Neural cell (in vitro differentiated cells): ENCODE data around the gene MKRN2OS. TPM values are rescaled to one million over a fixed set of nuclear protein-coding genes. Genes with fewer than 3 reads are reported as not detected.

Source experiments
- H2AFZ ChIP-seq: fragments of 200-600, 300-800 bp; sonication (generic), shearing (Covaris generic); 2 replicates; pipeline ENCODE4 v1.6.0; 2014; ENCODE audit warnings: low read depth, mild to moderate bottlenecking, antibody characterized with exemption, low read length, moderate library complexity
- H3F3A ChIP-seq: fragments of 200-600 bp; shearing (Covaris generic); 2 replicates; pipeline ENCODE4 v1.6.1; 2016; ENCODE audit warnings: mild to moderate bottlenecking, moderate library complexity, mixed read lengths, antibody characterized with exemption, low read length; ENCODE audit not compliant: insufficient read depth, poor library complexity, severe bottlenecking
- H3K27ac ChIP-seq: fragments of 200-600, 300-800 bp; sonication (generic), shearing (Covaris generic); 2 replicates; pipeline ENCODE4 v1.5.1; 2014; ENCODE audit warnings: mild to moderate bottlenecking, low read length, moderate library complexity
- H3K27me3 ChIP-seq: fragments of 300-800, 200-600 bp; sonication (generic), shearing (Covaris generic); 2 replicates; pipeline ENCODE4 v1.6.0; 2014; ENCODE audit warnings: mild to moderate bottlenecking, low read depth, low read length, moderate library complexity; ENCODE audit not compliant: insufficient read depth
- H3K36me3 ChIP-seq: fragments of 300-800, 200-600 bp; sonication (generic), shearing (Covaris generic); 2 replicates; pipeline ENCODE4 v1.5.1; 2014; ENCODE audit warnings: mild to moderate bottlenecking, antibody characterized with exemption, low read length, moderate library complexity; ENCODE audit not compliant: insufficient read depth
- H3K4me2 ChIP-seq: fragments of 300-800, 200-600 bp; sonication (generic), shearing (Covaris generic); 2 replicates; pipeline ENCODE4 v1.6.0; 2014; ENCODE audit warnings: mild to moderate bottlenecking, low read length
- H3K4me3 ChIP-seq: fragments of 300-800, 200-600 bp; sonication (generic), shearing (Covaris generic); 2 replicates; pipeline ENCODE4 v1.5.1; 2014; ENCODE audit warnings: mild to moderate bottlenecking, low read length, moderate library complexity
- H3K79me2 ChIP-seq: fragments of 200-600 bp; shearing (Covaris generic); replicated peaks from 2 replicates; pipeline ENCODE4 v1.6.0; 2014; ENCODE audit warnings: mild to moderate bottlenecking, low read length, moderate library complexity; ENCODE audit not compliant: insufficient read depth
- H3K9ac ChIP-seq: fragments of 300-800, 200-600 bp; sonication (generic), shearing (Covaris generic); 2 replicates; pipeline ENCODE4 v1.6.1; 2016; ENCODE audit warnings: mild to moderate bottlenecking, low read length, mixed read lengths
- H3K9me2 ChIP-seq: fragments of 200-600 bp; shearing (Covaris generic); 2 replicates; pipeline ENCODE4 v1.6.1; 2016; ENCODE audit warnings: mild to moderate bottlenecking, low read length, mixed read lengths; ENCODE audit not compliant: insufficient read depth
- H3K9me3 ChIP-seq: fragments of 200-600, 300-800 bp; sonication (generic), shearing (Covaris generic); 2 replicates; pipeline ENCODE4 v1.6.1; 2016; ENCODE audit warnings: mild to moderate bottlenecking, mixed run types, low read length, moderate library complexity, mixed read lengths
- H4K20me1 ChIP-seq: fragments of 200-600 bp; shearing (Covaris generic); 2 replicates; pipeline ENCODE4 v1.6.1; 2016; ENCODE audit warnings: mild to moderate bottlenecking, mixed run types; ENCODE audit not compliant: insufficient read depth
- EP300 ChIP-seq: fragments of 450-650 bp; conservative IDR thresholded peaks from 2 replicates; pipeline ENCODE4 v1.6.1; 2014; ENCODE audit warnings: antibody characterized with exemption, mild to moderate bottlenecking, moderate library complexity; ENCODE audit not compliant: poor library complexity, severe bottlenecking
- EZH2 ChIP-seq: fragments of 200-600, 300-800 bp; shearing (Covaris generic), sonication (generic); IDR thresholded peaks from 2 replicates; pipeline ENCODE4 v1.6.1; 2014; ENCODE audit warnings: antibody characterized with exemption, low read length, borderline replicate concordance, mild to moderate bottlenecking; ENCODE audit not compliant: insufficient read depth, poor library complexity, severe bottlenecking
- MXI1 ChIP-seq: fragments of 450-650 bp; conservative IDR thresholded peaks from 2 replicates; pipeline ENCODE4 v1.6.1; 2014; ENCODE audit warnings: antibody characterized with exemption, mild to moderate bottlenecking; ENCODE audit not compliant: poor library complexity, severe bottlenecking
- POLR2AphosphoS5 ChIP-seq: IDR thresholded peaks from 2 replicates; pipeline ENCODE4 v1.6.1; 2012
- RAD21 ChIP-seq: fragments of 450-650 bp; conservative IDR thresholded peaks from 2 replicates; pipeline ENCODE4 v1.6.1; 2014; ENCODE audit warnings: antibody characterized with exemption, mild to moderate bottlenecking, moderate library complexity
- REST ChIP-seq: IDR thresholded peaks from 2 replicates; pipeline ENCODE4 v1.6.1; 2012; ENCODE audit warnings: borderline replicate concordance
- SMC3 ChIP-seq: fragments of 450-650 bp; conservative IDR thresholded peaks from 2 replicates; pipeline ENCODE4 v1.6.1; 2014; ENCODE audit warnings: antibody characterized with exemption, mild to moderate bottlenecking, moderate library complexity; ENCODE audit not compliant: poor library complexity
- TAF1 ChIP-seq: IDR thresholded peaks from 2 replicates; pipeline ENCODE4 v1.6.1; 2012; ENCODE audit warnings: low read depth
- polyA plus RNA-seq: library from polyadenylated mRNA; depleted of rRNA; stranded (reverse); fragments of >200 nt; gene quantifications from 2 replicates; pipeline ENCODE4 v1.2.3, GENCODE V29; 2014
- TF ChIP-seq, protein P1 (sequence below): fragments of 450-650 bp; IDR thresholded peaks from 2 replicates; pipeline ENCODE4 v1.5.1; 2014; ENCODE audit warnings: antibody characterized with exemption, mild to moderate bottlenecking, moderate library complexity; ENCODE audit not compliant: poor library complexity, severe bottlenecking

MKRN2OS gene
- polyA plus RNA-seq, 1 donor from 2014 or later = 0.36 TPM

GRCh38 chr3:12522721-12523120 lies 22.6 kb downstream of the MKRN2OS start:
- no peak overlapping the region for H3K27ac ChIP-seq
- no peaks in the 10 kb centered on the region for H3K79me2 ChIP-seq
- H3K9me3 ChIP-seq = no peaks in the 10 kb centered on the region
- no peak overlapping the region for H2AFZ ChIP-seq
- TF ChIP-seq, protein P1, sequence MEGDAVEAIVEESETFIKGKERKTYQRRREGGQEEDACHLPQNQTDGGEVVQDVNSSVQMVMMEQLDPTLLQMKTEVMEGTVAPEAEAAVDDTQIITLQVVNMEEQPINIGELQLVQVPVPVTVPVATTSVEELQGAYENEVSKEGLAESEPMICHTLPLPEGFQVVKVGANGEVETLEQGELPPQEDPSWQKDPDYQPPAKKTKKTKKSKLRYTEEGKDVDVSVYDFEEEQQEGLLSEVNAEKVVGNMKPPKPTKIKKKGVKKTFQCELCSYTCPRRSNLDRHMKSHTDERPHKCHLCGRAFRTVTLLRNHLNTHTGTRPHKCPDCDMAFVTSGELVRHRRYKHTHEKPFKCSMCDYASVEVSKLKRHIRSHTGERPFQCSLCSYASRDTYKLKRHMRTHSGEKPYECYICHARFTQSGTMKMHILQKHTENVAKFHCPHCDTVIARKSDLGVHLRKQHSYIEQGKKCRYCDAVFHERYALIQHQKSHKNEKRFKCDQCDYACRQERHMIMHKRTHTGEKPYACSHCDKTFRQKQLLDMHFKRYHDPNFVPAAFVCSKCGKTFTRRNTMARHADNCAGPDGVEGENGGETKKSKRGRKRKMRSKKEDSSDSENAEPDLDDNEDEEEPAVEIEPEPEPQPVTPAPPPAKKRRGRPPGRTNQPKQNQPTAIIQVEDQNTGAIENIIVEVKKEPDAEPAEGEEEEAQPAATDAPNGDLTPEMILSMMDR = no peak
- no peak for TF ChIP-seq TAF1
- TF ChIP-seq POLR2AphosphoS5 = no peak
- TF ChIP-seq MXI1 = no peak
- no peak for TF ChIP-seq RAD21
- TF ChIP-seq EZH2 = no peak
- no peak overlapping the region for H3K4me3 ChIP-seq
- no peaks in the 10 kb centered on the region for H3K9me2 ChIP-seq
- no peaks in the 10 kb centered on the region for H3F3A ChIP-seq
- no peaks in the 10 kb centered on the region for H3K27me3 ChIP-seq
- H3K36me3 ChIP-seq = peaks cover 6% of the 10 kb centered on the region
- no peak overlapping the region for H3K9ac ChIP-seq
- no peak overlapping the region for H3K4me2 ChIP-seq
- H4K20me1 ChIP-seq = no peaks in the 10 kb centered on the region

DNA sequence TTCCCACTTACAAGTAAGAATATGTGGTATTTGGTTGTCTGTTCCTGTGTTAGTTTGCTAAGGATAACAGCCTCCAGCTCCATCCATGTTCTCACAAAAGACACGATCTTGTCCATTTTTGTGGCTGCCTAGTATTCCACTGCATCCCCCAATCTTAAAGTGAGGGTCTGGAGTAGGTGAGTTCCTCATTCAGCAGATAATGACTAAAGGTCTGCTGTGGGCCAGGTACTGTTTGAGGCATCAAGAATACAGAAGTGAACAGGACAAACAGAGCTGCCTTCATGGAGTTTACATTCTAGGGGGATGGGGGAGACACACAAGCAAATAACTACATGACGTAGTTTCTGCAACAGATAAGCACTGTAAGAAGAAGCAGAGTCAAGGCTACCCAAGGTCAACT lies 24.3 kb downstream of the MKRN2OS start:
- Histone ChIP-seq H3K4me3 (no peak overlapping the region), H3F3A (no peaks in the 10 kb centered on the region), H3K4me2 (no peak overlapping the region), H3K36me3 (peaks cover 6% of the 10 kb centered on the region), H3K9me3 (no peaks in the 10 kb centered on the region), H3K27ac (no peak overlapping the region), H3K9ac (no peak overlapping the region), H3K79me2 (no peaks in the 10 kb centered on the region), H2AFZ (no peak overlapping the region), H4K20me1 (no peaks in the 10 kb centered on the region), H3K9me2 (no peaks in the 10 kb centered on the region), H3K27me3 (no peaks in the 10 kb centered on the region)
- TF ChIP-seq RAD21 = no peak
- no peak for TF ChIP-seq MXI1
- no peak for TF ChIP-seq EP300
- TF ChIP-seq, protein P1 = no peak
- no peak for TF ChIP-seq REST
- no peak for TF ChIP-seq EZH2
- TF ChIP-seq POLR2AphosphoS5 = no peak
- no peak for TF ChIP-seq TAF1
- TF ChIP-seq SMC3 = no peak
